A549 (cell line): ENCODE measurements around the gene MBP. TPM values are rescaled to one million over a fixed set of nuclear protein-coding genes. Genes with fewer than 3 reads are reported as not detected.

Experiments
- ATAC-seq, 2 experiments: fragments of 200-7000 bp in 1 of 2; fragments of >200 bp in 1 of 2; cut with Nextera tagmentation in 1 of 2; cut with Tn5 transposase in 1 of 2; 3 replicates each; pipeline versions ENCODE4 v1.8.0 to v1.9.1; 2018 to 2020; ENCODE audit warnings: mild to moderate bottlenecking in 1 of 2, moderate library complexity in 1 of 2
- CTCF ChIA-PET: fragments of 300-600 bp; sonication (Branson Sonifier 250); formaldehyde crosslinking; extraction: SDS; loops from one replicate; lab custom pipeline; 2021; ENCODE audit warnings: antibody characterized with exemption, inconsistent platforms; lab: Yijun Ruan, JAX
- POLR2A ChIA-PET: fragments of 350-600 bp; formaldehyde crosslinking; extraction: SDS; loops from one replicate; lab custom pipeline; 2021; ENCODE audit warnings: antibody characterized with exemption, inconsistent platforms; lab: Yijun Ruan, JAX
- DNase-seq, 2 experiments: peaks; one replicate each; pipeline versions ENCODE4 v3.0.0 to v3.0.0-alpha.2; 2011 to 2016; ENCODE audit warnings: low read depth in 1 of 2, low spot score in 1 of 2
- FAIRE-seq: peaks from 2 replicates; lab custom pipeline; 2011; peaks lifted over from hg19 to GRCh38; lab: Jason Lieb, UNC
- H3K27ac ChIP-seq, 2 experiments: fragments of >200 bp; sonication (Bioruptor Twin); formaldehyde crosslinking; 3 replicates each; pipeline ENCODE4 v1.5.1; 2016 to 2017
- H3K4me1 ChIP-seq: fragments of >200 bp; sonication (Bioruptor Twin); formaldehyde crosslinking; 3 replicates; pipeline ENCODE4 v1.6.1; 2016
- H3K4me2 ChIP-seq: fragments of >200 bp; sonication (Bioruptor Twin); formaldehyde crosslinking; 3 replicates; pipeline ENCODE4 v1.6.1; 2016
- H3K4me3 ChIP-seq: fragments of >200 bp; sonication (Bioruptor Twin); formaldehyde crosslinking; 3 replicates; pipeline ENCODE4 v1.5.1; 2016
- H3K9me3 ChIP-seq: fragments of >200 bp; sonication (Bioruptor Twin); formaldehyde crosslinking; 3 replicates; pipeline ENCODE4 v1.6.1; 2016
- BHLHE40 ChIP-seq: IDR thresholded peaks from 2 replicates; pipeline ENCODE4 v1.6.1; 2012; ENCODE audit warnings: low read depth, low read length, inconsistent platforms
- CEBPB ChIP-seq, 2 experiments: fragments of >200 bp in 1 of 2; sonication (Bioruptor Twin) in 1 of 2; formaldehyde crosslinking in 1 of 2; IDR thresholded peaks; 2 replicates each; pipeline ENCODE4 v1.6.1; 2012 to 2016
- CHD4 ChIP-seq: fragments of 200-600 bp; sonication (generic); IDR thresholded peaks from 2 replicates; pipeline ENCODE4 v1.6.1; 2016; ENCODE audit warnings: antibody characterized with exemption, mild to moderate bottlenecking, borderline replicate concordance
- EHF ChIP-seq: fragments of 250-450 bp; sonication (Bioruptor Pico); IDR thresholded peaks from 2 replicates; pipeline ENCODE4 v1.5.0; 2020; ENCODE audit warnings: mild to moderate bottlenecking
- EP300 ChIP-seq, 2 experiments: fragments of >200 bp; sonication (Bioruptor Twin); formaldehyde crosslinking; IDR thresholded peaks; 2 replicates in 1 of 2; 3 replicates in 1 of 2; pipeline ENCODE4 v1.6.1; 2016 to 2017
- FOSB ChIP-seq: fragments of 250-450 bp; sonication (Bioruptor Pico); IDR thresholded peaks from 2 replicates; pipeline ENCODE4 v1.5.0; 2020; ENCODE audit warnings: mild to moderate bottlenecking, moderate library complexity
- FOXS1 ChIP-seq: fragments of 250-450 bp; sonication (Bioruptor Pico); IDR thresholded peaks from 2 replicates; pipeline ENCODE4 v1.5.0; 2020; ENCODE audit warnings: mild to moderate bottlenecking, moderate library complexity
- HDAC2 ChIP-seq: fragments of 200-600 bp; sonication (generic); IDR thresholded peaks from 2 replicates; pipeline ENCODE4 v1.6.1; 2016
- KDM1A ChIP-seq: fragments of 200-600 bp; sonication (generic); IDR thresholded peaks from 2 replicates; pipeline ENCODE4 v1.6.1; 2016; ENCODE audit warnings: low read depth, mild to moderate bottlenecking
- KDM5A ChIP-seq: fragments of 200-600 bp; sonication (generic); IDR thresholded peaks from 2 replicates; pipeline ENCODE4 v1.6.1; 2016; ENCODE audit warnings: antibody characterized with exemption, mild to moderate bottlenecking
- MAZ ChIP-seq: fragments of 150-350 bp; IDR thresholded peaks from 2 replicates; pipeline ENCODE4 v1.6.1; 2014; ENCODE audit warnings: antibody characterized with exemption, low read depth, low read length, borderline replicate concordance
- NR3C1 ChIP-seq: fragments of >200 bp; sonication (Bioruptor Twin); formaldehyde crosslinking; IDR thresholded peaks from 3 replicates; pipeline ENCODE4 v1.6.1; 2017
- POLR2AphosphoS2 ChIP-seq: conservative IDR thresholded peaks from 2 replicates; pipeline ENCODE4 v1.6.1; 2012; ENCODE audit warnings: low read length, improper control_type of control experiment, inconsistent platforms
- RAD21 ChIP-seq, 2 experiments: fragments of >200 bp in 1 of 2; sonication (Bioruptor Twin) in 1 of 2; formaldehyde crosslinking in 1 of 2; IDR thresholded peaks in 1 of 2; conservative IDR thresholded peaks in 1 of 2; 2 replicates in 1 of 2; 3 replicates in 1 of 2; pipeline ENCODE4 v1.6.1; 2012 to 2018; ENCODE audit warnings: inconsistent platforms in 1 of 2
- ZNF302 ChIP-seq: fragments of 250-450 bp; sonication (Bioruptor Pico); IDR thresholded peaks from 2 replicates; pipeline ENCODE4 v1.9.0; 2021; ENCODE audit warnings: inconsistent platforms, mild to moderate bottlenecking, moderate library complexity
- WGBS: methylation state at CpG from one replicate; pipeline ENCODE4 v1.1.6; 2017; ENCODE audit errors: missing lambda C conversion rate; 5-methylcytosine and 5-hydroxymethylcytosine counted together
- polyA plus RNA-seq, 4 experiments: library from polyadenylated mRNA; depleted of rRNA in 3 of 4; stranded (reverse); fragments of >200 nt; fragmentation: RNase III in 1 of 4; extraction: RNeasy Plus Mini Kit Qiagen cat#74134 plus additional on column Dnase treatment in 1 of 4; gene quantifications; 2 replicates in 3 of 4; 3 replicates in 1 of 4; pipeline ENCODE4 v1.2.3, GENCODE V29; 2011 to 2017
- TF ChIP-seq, protein P1 (sequence below): fragments of 450-650 bp; IDR thresholded peaks from 2 replicates; pipeline ENCODE4 v1.6.1; 2014; ENCODE audit warnings: antibody characterized with exemption
- TF ChIP-seq, protein P2 (sequence below): IDR thresholded peaks from 2 replicates; pipeline ENCODE4 v1.6.1; 2012
- TF ChIP-seq, protein P3 (sequence below): fragments of 200-600 bp; sonication (generic); IDR thresholded peaks from 2 replicates; pipeline ENCODE4 v1.6.1; 2016; ENCODE audit warnings: antibody characterized with exemption, mild to moderate bottlenecking, moderate library complexity
- TF ChIP-seq, protein P4 (sequence below): fragments of 150-350 bp; IDR thresholded peaks from 2 replicates; pipeline ENCODE4 v1.6.1; 2014; ENCODE audit warnings: low read depth, mild to moderate bottlenecking, low read length
- TF ChIP-seq, protein P5 (sequence below): IDR thresholded peaks from 2 replicates; pipeline ENCODE4 v1.6.1; 2012; ENCODE audit warnings: low read depth, borderline replicate concordance

The MBP gene
- polyA plus RNA-seq, 2 of the 4 experiments (the other 2 are of a cell fraction) = 8.6 to 33.1 TPM

DNA sequence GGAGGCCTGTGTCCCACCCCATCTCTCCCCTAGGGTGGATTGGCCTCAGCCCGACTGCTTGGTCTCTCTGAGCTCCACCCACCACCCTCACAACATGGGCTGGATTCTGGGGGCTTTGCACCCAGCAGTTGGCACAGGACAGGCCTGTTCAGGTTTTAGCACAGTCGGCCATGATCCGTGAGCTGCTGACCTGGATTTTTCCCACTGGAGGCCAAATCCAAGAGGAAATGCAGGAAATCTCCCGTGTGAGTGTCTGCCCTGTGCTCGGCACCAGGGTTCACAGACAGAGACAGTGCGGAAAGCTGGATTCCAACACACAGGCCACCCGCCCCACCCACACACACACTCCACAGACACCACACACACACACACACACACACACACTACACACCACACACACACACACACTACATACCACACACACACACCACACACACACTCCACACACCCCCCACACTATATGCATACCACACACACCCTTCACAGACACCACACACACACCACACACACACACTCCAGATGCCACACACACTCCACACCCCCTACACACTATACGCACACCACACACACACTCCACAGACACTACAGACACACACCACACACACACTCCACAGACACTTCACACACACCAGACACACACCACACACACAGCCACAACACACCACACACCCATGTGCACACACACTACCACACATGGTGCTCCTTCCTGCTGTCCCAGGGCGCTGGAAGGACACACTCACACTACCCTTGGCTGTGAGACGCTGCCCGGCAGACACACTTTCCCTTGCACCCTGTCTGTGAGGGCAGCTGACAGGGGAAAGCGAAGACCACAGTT, 14.1 kb downstream of the MBP start:
- Histone ChIP-seq H3K9me3 (no peaks in the 10 kb centered on the region), H3K4me2 (no peak overlapping the region), H3K4me1 (peaks cover 25% of the 10 kb centered on the region)
- POLR2A ChIA-PET = no interaction called here
- CTCF ChIA-PET = interaction anchor here (1.3 kb wide), 1 partner anchor 51 kb away, joined by 4 read pairs; no protein-coding TSS in a partner anchor
- FAIRE-seq (no peak), ATAC-seq (no peak), DNase-seq (no peak)
- TF ChIP-seq EHF (no peak), CHD4 (no peak), MAZ (no peak), EP300 (IDR thresholded peaks at IDR 0.05) (no peak), FOXS1 (CRISPR knock-in tag) (no peak), NR3C1 (no peak), POLR2AphosphoS2 (no peak), ZNF302 (CRISPR knock-in tag) (no peak), KDM5A (no peak), FOSB (CRISPR knock-in tag) (no peak), BHLHE40 (no peak), CEBPB (IDR thresholded peaks at IDR 0.05) (no peak), KDM1A (no peak), RAD21 (conservative IDR thresholded peaks at IDR 0.05 in 1 of 2, IDR thresholded peaks at IDR 0.05 in 1 of 2) (no peak), HDAC2 (no peak)
- TF ChIP-seq, protein P1, sequence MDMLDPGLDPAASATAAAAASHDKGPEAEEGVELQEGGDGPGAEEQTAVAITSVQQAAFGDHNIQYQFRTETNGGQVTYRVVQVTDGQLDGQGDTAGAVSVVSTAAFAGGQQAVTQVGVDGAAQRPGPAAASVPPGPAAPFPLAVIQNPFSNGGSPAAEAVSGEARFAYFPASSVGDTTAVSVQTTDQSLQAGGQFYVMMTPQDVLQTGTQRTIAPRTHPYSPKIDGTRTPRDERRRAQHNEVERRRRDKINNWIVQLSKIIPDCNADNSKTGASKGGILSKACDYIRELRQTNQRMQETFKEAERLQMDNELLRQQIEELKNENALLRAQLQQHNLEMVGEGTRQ = no peak
- TF ChIP-seq, protein P2, sequence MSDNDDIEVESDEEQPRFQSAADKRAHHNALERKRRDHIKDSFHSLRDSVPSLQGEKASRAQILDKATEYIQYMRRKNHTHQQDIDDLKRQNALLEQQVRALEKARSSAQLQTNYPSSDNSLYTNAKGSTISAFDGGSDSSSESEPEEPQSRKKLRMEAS = no peak
- TF ChIP-seq, protein P3, sequence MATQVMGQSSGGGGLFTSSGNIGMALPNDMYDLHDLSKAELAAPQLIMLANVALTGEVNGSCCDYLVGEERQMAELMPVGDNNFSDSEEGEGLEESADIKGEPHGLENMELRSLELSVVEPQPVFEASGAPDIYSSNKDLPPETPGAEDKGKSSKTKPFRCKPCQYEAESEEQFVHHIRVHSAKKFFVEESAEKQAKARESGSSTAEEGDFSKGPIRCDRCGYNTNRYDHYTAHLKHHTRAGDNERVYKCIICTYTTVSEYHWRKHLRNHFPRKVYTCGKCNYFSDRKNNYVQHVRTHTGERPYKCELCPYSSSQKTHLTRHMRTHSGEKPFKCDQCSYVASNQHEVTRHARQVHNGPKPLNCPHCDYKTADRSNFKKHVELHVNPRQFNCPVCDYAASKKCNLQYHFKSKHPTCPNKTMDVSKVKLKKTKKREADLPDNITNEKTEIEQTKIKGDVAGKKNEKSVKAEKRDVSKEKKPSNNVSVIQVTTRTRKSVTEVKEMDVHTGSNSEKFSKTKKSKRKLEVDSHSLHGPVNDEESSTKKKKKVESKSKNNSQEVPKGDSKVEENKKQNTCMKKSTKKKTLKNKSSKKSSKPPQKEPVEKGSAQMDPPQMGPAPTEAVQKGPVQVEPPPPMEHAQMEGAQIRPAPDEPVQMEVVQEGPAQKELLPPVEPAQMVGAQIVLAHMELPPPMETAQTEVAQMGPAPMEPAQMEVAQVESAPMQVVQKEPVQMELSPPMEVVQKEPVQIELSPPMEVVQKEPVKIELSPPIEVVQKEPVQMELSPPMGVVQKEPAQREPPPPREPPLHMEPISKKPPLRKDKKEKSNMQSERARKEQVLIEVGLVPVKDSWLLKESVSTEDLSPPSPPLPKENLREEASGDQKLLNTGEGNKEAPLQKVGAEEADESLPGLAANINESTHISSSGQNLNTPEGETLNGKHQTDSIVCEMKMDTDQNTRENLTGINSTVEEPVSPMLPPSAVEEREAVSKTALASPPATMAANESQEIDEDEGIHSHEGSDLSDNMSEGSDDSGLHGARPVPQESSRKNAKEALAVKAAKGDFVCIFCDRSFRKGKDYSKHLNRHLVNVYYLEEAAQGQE = no peak
- TF ChIP-seq, protein P4, sequence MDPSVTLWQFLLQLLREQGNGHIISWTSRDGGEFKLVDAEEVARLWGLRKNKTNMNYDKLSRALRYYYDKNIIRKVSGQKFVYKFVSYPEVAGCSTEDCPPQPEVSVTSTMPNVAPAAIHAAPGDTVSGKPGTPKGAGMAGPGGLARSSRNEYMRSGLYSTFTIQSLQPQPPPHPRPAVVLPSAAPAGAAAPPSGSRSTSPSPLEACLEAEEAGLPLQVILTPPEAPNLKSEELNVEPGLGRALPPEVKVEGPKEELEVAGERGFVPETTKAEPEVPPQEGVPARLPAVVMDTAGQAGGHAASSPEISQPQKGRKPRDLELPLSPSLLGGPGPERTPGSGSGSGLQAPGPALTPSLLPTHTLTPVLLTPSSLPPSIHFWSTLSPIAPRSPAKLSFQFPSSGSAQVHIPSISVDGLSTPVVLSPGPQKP = no peak
- TF ChIP-seq, protein P5, sequence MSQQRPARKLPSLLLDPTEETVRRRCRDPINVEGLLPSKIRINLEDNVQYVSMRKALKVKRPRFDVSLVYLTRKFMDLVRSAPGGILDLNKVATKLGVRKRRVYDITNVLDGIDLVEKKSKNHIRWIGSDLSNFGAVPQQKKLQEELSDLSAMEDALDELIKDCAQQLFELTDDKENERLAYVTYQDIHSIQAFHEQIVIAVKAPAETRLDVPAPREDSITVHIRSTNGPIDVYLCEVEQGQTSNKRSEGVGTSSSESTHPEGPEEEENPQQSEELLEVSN = no peak
- TF ChIP-seq, all 56 proteins: peak for 0
- no peak overlapping the region for H3K4me3 ChIP-seq
- peak overlapping the region in 1 of 2 experiments; percentile 67; a peak in 3 of 6 replicates for H3K27ac ChIP-seq
- WGBS = 96% methylated on average over 7 of the region's 12 CpGs
